Left colon (tissue), 2 donors: ENCODE data around the gene SPTLC2. TPM values are rescaled to one million over a fixed set of nuclear protein-coding genes. Genes with fewer than 3 reads are reported as not detected.
"Not testable (repeated sequence)": the region's sequence is repeated elsewhere in the genome, so short reads cannot be mapped to it uniquely, and the experiment has no call there.

Experiments
- ATAC-seq: fragments of 200-7000 bp; cut with Tn5 transposase; one replicate; pipeline ENCODE4 v1.9.1; 2020; ENCODE audit warnings: mild to moderate bottlenecking, moderate library complexity
- DNase-seq, 2 donors: peaks; one replicate each; pipeline ENCODE4 v3.0.0-alpha.2; 2020
- intact Hi-C, 2 donors: fragments of 100-400 bp; cut with DNase I in 1 of 2; cut with micrococcal nuclease in 1 of 2; formaldehyde crosslinking; loops; one replicate each; pipeline versions ENCODE4 v1.11.2 to v1.14.0; 2022; cut with DNase I, micrococcal nuclease
- total RNA-seq, 2 donors: library from RNA; stranded (reverse); fragmentation: NEBNext Ultra II Directional; extraction: Animal tissue kit (Norgen Biotek cat#: 25700); gene quantifications; one replicate each; pipeline ENCODE4 v1.2.1, GENCODE V29; 2021
- donor health status: DM: no; HTN: no; CAD: no.
- donor health status: DM: yes; HTN: yes; CAD: no.

The SPTLC2 gene
- total RNA-seq, 2 donors from 2014 or later: 59.8 to 72.3 TPM

GRCh38 chr14:77598366-77599070 is 17.9 kb downstream of the SPTLC2 start:
- DNase-seq (peak; percentile 65 to 66), ATAC-seq (peak; percentile 70)
- intact Hi-C loops: no loop called here

- intact Hi-C loops: no loop called here
- DNase-seq: no peak
- ATAC-seq: peak; percentile 53
Measured at GRCh38 chr14:77593501-77593961, 22.9 kb downstream of the SPTLC2 start.

GRCh38 chr14:77590845-77591485 is 25.5 kb downstream of the SPTLC2 start:
- peak; percentile 71 for ATAC-seq
- no peak for DNase-seq
- intact Hi-C loops: no loop called here

- DNase-seq: no peak
- intact Hi-C loops: no loop called here
- ATAC-seq: no peak
Measured at GRCh38 chr14:77589099-77589498, 27.3 kb downstream of the SPTLC2 start.

GRCh38 chr14:77588411-77589025 is 27.9 kb downstream of the SPTLC2 start:
- intact Hi-C loops, DNase-seq, ATAC-seq: not testable (repeated sequence)

- no peak for DNase-seq
- intact Hi-C loops: no loop called here
- no peak for ATAC-seq
Measured at GRCh38 chr14:77585385-77585784, 31.1 kb downstream of the SPTLC2 start.

- DNase-seq (no peak), ATAC-seq (no peak)
- intact Hi-C loops: no loop called here
Measured at GRCh38 chr14:77584809-77585208, 31.6 kb downstream of the SPTLC2 start.

- ATAC-seq: peak; percentile 51
- intact Hi-C loops: no loop called here
- no peak for DNase-seq
Measured at GRCh38 chr14:77583657-77584056, 32.8 kb downstream of the SPTLC2 start.

GRCh38 chr14:77582511-77582910 is 33.9 kb downstream of the SPTLC2 start:
- no peak for DNase-seq
- intact Hi-C loops: no loop called here
- ATAC-seq: no peak

- peak; percentile 79 for ATAC-seq
- no peak for DNase-seq
- intact Hi-C loops: no loop called here
Measured at GRCh38 chr14:77580964-77581505, 35.4 kb downstream of the SPTLC2 start.

GRCh38 chr14:77580477-77580876 is 36.0 kb downstream of the SPTLC2 start:
- no peak for DNase-seq
- intact Hi-C loops: no loop called here
- ATAC-seq: peak; percentile 32

GRCh38 chr14:77579780-77580179 is 36.7 kb downstream of the SPTLC2 start:
- intact Hi-C loops: no loop called here
- no peak for DNase-seq
- ATAC-seq: no peak

GRCh38 chr14:77579065-77579464 is 37.4 kb downstream of the SPTLC2 start:
- ATAC-seq: no peak
- intact Hi-C loops: no loop called here
- no peak for DNase-seq

- intact Hi-C loops: no loop called here
- ATAC-seq: no peak
Measured at GRCh38 chr14:77574446-77575115, 41.9 kb downstream of the SPTLC2 start.

GRCh38 chr14:77573964-77574363 is 42.5 kb downstream of the SPTLC2 start:
- ATAC-seq (no peak), DNase-seq (no peak)
- intact Hi-C loops: no loop called here

More at GRCh38 chr14:77574446-77575115, 41.9 kb downstream of the SPTLC2 start:
- DNase-seq: no peak

GRCh38 chr14:77570706-77571268 is 45.6 kb downstream of the SPTLC2 start:
- intact Hi-C loops: no loop called here
- no peak for DNase-seq
- no peak for ATAC-seq

GRCh38 chr14:77565994-77566305 is 50.5 kb downstream of the SPTLC2 start:
- no peak for ATAC-seq
- no peak for DNase-seq
- intact Hi-C loops: no loop called here

GRCh38 chr14:77565289-77565993 is 51.0 kb downstream of the SPTLC2 start:
- no peak for ATAC-seq

GRCh38 chr14:77562681-77563080 is 53.8 kb downstream of the SPTLC2 start:
- ATAC-seq (no peak), DNase-seq (no peak)
- intact Hi-C loops: no loop called here

More at GRCh38 chr14:77565289-77565993, 51.0 kb downstream of the SPTLC2 start:
- intact Hi-C loops: no loop called here
- no peak for DNase-seq
